Brain microvascular endothelial cell (primary cell): ENCODE measurements around the gene SLC24A3.

Experiments used
- DNase-seq: peaks from one replicate; pipeline ENCODE4 v3.0.0-alpha.2; 2020
- H3K27ac ChIP-seq: fragments of 250-450 bp; sonication (Bioruptor Pico); 2 replicates; pipeline ENCODE4 v1.5.1; 2020; ENCODE audit warnings: mild to moderate bottlenecking, moderate library complexity
- H3K27me3 ChIP-seq: fragments of 250-450 bp; sonication (Bioruptor Pico); replicated peaks from 2 replicates; pipeline ENCODE4 v1.5.1; 2020; ENCODE audit warnings: mild to moderate bottlenecking
- H3K36me3 ChIP-seq: fragments of 250-450 bp; sonication (Bioruptor Pico); replicated peaks from 2 replicates; pipeline ENCODE4 v1.5.1; 2020; ENCODE audit warnings: mild to moderate bottlenecking
- H3K4me3 ChIP-seq: 2 replicates; pipeline ENCODE4 v1.5.1; 2011; ENCODE audit warnings: low read depth, mild to moderate bottlenecking, control low read depth, low read length, moderate library complexity
- in situ Hi-C: cut with HindIII; loops from 2 replicates; pipeline ENCODE4 v1.10.0; 2017; ENCODE audit warnings: low sequenced_read_pairs, low pct_ligation_motif_present
- TF ChIP-seq, protein P1 (sequence below): IDR thresholded peaks from 2 replicates; pipeline ENCODE4 v1.5.1; 2011; ENCODE audit warnings: low read depth, mild to moderate bottlenecking, moderate library complexity, low read length, control low read depth, inconsistent platforms; ENCODE audit errors: missing control alignments

Gene SLC24A3

DNA sequence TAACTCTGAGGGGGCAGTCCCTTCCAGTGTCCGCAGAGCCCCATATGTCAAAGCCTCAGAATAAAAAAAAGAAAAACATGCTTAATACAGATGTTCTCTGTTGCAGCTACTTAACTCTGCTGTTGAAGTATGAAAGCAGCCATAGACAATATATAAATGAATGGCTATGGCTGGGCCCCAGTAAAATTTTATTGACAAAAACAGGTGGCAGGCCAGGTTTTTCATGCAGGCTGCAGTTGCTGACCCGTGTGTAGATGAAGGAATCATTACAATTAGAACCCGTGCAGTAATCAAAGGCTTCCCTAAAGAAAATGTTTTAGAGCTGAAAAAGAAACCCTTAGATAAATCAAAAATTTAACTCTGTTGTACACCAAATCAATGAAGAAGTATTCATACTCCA, 532.7 kb downstream of the SLC24A3 start:
- in situ Hi-C loops = no loop called here
- no peak overlapping the region for H3K27ac ChIP-seq

DNA sequence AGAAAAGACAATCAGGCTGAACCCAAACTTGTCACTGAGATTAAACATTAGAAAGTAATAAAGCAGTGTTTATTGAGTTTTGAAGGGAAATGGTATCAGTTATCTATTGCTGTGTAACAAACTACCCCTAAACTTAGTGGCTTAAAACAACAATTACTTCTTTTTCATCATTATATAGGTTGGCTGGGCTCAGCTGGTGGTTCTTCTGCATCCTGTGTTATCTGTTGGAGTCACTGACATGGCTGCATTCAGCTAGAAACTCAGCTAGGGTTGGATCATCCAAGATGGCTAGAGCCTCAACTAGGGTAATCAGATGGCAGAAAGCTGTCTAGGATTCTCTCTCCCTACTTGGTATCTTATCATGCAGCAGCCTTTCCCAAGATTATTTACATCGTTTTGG, 533.1 kb downstream of the SLC24A3 start:
- TF ChIP-seq, protein P1, sequence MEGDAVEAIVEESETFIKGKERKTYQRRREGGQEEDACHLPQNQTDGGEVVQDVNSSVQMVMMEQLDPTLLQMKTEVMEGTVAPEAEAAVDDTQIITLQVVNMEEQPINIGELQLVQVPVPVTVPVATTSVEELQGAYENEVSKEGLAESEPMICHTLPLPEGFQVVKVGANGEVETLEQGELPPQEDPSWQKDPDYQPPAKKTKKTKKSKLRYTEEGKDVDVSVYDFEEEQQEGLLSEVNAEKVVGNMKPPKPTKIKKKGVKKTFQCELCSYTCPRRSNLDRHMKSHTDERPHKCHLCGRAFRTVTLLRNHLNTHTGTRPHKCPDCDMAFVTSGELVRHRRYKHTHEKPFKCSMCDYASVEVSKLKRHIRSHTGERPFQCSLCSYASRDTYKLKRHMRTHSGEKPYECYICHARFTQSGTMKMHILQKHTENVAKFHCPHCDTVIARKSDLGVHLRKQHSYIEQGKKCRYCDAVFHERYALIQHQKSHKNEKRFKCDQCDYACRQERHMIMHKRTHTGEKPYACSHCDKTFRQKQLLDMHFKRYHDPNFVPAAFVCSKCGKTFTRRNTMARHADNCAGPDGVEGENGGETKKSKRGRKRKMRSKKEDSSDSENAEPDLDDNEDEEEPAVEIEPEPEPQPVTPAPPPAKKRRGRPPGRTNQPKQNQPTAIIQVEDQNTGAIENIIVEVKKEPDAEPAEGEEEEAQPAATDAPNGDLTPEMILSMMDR = no peak
- Histone ChIP-seq H3K27me3 (no peaks in the 10 kb centered on the region), H3K36me3 (no peaks in the 10 kb centered on the region), H3K4me3 (no peak overlapping the region), H3K27ac (no peak overlapping the region)
- DNase-seq = no peak
- in situ Hi-C loops = no loop called here

More for the DNA sequence above, 532.7 kb downstream of the SLC24A3 start:
- Histone ChIP-seq H3K27me3 (no peaks in the 10 kb centered on the region), H3K4me3 (no peak overlapping the region), H3K36me3 (no peaks in the 10 kb centered on the region)
- no peak for DNase-seq
- TF ChIP-seq, protein P1 = no peak

DNA sequence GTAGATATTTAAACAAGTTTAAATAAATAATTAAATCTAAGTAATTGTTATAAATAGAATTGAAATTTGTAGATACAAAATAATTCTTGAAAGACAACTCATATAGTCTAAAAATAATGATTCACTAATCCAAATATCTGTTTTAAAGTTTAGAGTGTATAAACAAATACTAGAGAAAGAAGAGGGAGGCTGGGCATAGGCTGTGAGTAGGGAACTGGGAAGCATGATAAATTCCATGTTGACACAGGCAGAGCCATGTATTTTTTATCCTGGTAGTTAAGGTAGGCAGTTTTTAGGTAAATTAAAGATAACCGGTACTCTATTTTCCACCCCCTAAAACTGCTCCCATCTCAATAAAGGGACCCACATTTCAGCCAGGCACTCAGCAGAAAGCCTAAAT, 534.0 kb downstream of the SLC24A3 start:
- TF ChIP-seq, protein P1 = no peak
- DNase-seq = no peak
- Histone ChIP-seq H3K36me3 (no peaks in the 10 kb centered on the region), H3K27ac (no peak overlapping the region), H3K27me3 (no peaks in the 10 kb centered on the region), H3K4me3 (no peak overlapping the region)
- in situ Hi-C loops = no loop called here

DNA sequence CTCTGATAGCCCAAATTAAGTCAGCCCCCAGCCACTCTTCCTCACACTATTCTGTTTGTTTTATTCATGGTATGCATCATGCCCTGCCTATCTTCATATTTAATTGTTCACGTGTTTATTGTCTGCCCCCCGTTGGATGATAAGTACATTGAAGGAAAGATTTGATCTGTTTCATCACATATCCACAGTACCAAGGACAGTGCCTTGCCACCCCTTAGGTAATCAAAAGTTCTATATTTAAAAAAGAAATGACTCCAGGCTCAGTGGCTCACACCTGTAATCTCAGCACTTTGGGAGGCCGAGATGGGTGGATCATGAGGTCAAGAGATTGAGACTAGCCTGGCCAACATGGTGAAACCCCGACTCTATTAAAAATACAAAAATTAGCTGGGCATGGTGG, 535.5 kb downstream of the SLC24A3 start:
- DNase-seq = no peak
- Histone ChIP-seq H3K36me3 (no peaks in the 10 kb centered on the region), H3K27ac (no peak overlapping the region), H3K4me3 (no peak overlapping the region), H3K27me3 (no peaks in the 10 kb centered on the region)
- in situ Hi-C loops = no loop called here
- TF ChIP-seq, protein P1 = no peak

DNA sequence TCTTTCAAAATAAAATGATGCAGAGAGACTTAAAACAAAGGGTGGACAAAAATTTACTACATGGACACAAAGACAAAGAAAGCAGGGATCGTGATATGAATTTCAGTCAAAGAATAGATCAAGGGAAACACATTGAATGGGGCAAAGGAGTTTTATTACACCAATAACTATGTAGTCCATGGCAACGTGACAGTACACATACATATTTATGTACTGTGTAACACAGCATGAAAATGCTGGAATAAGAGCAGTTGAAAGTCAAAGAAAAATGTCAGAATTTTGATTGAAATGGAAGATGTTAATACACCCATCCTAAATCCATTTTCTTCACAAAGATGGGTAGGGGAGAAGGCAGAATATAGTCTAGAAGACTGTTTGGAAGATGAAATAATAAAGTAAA, 536.2 kb downstream of the SLC24A3 start:
- no peaks in the 10 kb centered on the region for H3K36me3 ChIP-seq
- no peaks in the 10 kb centered on the region for H3K27me3 ChIP-seq
- DNase-seq = no peak
- no peak overlapping the region for H3K4me3 ChIP-seq
- H3K27ac ChIP-seq = no peak overlapping the region
- in situ Hi-C loops = no loop called here
- TF ChIP-seq, protein P1 = no peak

DNA sequence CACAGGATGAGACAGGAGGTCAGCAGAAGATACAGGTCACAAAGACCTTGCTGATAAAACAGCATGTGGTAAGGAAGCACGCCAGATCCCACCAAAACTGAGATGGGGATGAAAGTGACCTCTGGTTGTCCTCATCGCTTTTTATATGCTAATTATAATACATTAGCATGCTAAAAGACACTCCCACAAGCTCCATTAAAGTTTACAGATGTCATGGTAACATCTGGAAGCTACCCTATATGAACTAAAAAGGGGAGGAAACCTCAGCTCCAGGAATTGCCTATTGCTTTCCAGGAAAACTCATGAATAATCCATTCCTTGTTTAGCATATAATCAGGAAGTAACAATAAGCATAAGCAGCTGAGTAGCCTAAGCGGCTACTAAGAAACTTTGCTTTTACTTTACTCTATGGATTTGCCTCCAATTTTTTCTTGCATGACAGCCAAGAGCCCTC, 537.2 kb downstream of the SLC24A3 start:
- in situ Hi-C loops = no loop called here
- H3K27ac ChIP-seq = no peak overlapping the region
- H3K36me3 ChIP-seq = no peaks in the 10 kb centered on the region
- no peaks in the 10 kb centered on the region for H3K27me3 ChIP-seq
- no peak overlapping the region for H3K4me3 ChIP-seq
- TF ChIP-seq, protein P1 = no peak
- DNase-seq = no peak
